Measurements from ENCODE around the gene CBY1. TPM values are rescaled to one million over a fixed set of nuclear protein-coding genes. Genes with fewer than 3 reads are reported as not detected.

The CBY1 gene
- total RNA-seq, 1 donor from 2014 or later = 13.7 TPM

DNA sequence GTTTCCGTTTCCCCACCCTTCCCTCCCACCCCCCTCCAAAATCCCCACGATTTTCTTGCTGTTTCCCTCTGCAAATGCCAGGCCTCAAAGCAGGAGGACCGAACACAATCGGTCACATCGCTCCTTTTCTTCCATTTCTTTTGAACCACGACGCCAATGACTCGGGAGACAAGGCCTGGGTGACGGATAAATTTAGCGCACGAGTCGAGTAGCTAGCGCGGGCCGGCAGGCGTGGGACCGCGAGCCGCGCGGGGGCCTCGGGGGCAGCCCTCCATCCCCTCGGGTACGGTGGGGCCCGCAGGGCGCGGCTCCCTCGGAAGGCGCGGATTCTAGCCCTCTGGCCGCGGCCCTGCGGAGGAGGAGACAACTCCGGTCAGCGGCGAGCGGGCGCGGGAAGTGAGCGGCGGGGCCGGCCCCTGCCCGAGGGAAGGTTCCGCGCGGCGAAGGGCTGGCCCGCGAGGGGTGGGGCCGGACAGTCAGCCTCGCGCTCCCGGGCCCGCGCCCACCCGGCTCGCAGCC is 43.9 kb downstream of the CBY1 start:
- DNase-seq (ENCODE audit: low spot score) (peak; percentile 83), ATAC-seq (peak; percentile 61)

- DNase-seq (ENCODE audit: low spot score) (peak; percentile 97), ATAC-seq (peak; percentile 69)
Observed at GRCh38 chr22:38700789-38701628, 44.6 kb downstream of the CBY1 start, which contains the start of gene JOSD1. TSS of gene JOSD1 (minus strand) at chr22:38700943. CDS start at chr22:38699987, 956 bp downstream.

DNA sequence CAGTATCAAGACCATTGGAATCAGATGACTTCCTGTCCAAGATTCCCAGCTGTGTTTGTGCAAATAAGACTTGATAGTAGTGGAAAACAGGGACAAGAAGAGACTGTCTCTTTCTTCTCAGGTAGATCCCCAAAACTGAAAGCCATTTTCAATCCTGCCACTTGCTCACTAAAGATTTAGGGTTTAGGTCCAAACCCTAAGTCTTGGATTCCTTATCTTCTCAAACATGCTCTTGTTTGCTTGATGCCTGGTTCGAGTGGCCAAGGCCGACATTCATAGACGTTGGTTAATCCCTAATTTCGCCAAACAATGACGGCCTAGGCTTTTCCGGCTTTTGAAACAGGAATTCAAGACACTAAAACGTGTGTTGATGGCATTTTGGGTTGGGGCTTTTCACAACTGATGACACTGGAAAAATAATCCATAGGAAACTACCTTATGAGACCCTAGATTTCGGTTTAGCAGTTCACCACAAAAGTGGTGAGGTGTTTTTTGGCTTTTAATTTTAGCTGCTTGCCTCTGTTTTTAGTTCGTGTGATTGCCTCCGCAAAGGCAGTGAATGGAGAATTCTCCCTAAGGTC is 48.3 kb downstream of the CBY1 start:
- ATAC-seq = no peak
- no peak for DNase-seq (ENCODE audit: low spot score)

- ATAC-seq (peak; percentile 78), DNase-seq (ENCODE audit: low spot score) (peak; percentile 99)
Observed at GRCh38 chr22:38705235-38706100, 49.0 kb downstream of the CBY1 start, which contains the start of gene GTPBP1. TSS of gene GTPBP1 (plus strand) at chr22:38705944. CDS start at chr22:38705956, 12 bp downstream.

- peak; percentile 12 for ATAC-seq
- peak; percentile 69 for DNase-seq (ENCODE audit: low spot score)
Observed at GRCh38 chr22:38706101-38706900, 49.9 kb downstream of the CBY1 start.

GRCh38 chr22:38706901-38707195 is 50.4 kb downstream of the CBY1 start:
- DNase-seq (ENCODE audit: low spot score) (no peak), ATAC-seq (no peak)

DNA sequence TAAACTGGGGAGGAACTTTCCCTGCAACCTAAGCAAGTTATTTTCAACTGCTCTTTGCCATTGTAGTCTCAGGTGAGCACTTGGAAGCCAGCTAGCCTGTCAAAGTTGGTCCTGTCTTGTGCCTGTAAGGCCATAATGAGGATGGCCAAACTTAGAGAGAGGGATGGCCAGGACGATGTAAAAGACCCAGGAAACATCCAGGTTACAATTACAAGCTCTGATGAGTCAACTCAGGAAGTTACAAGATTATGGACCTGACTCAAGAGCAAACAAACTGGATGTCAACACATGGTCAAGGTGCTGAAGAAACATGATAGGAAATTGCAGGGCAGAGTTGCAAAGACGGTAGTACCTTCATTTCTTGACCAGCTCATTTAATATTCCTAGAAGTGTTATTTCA is 50.9 kb downstream of the CBY1 start:
- DNase-seq (ENCODE audit: low spot score) (no peak), ATAC-seq (no peak)

GRCh38 chr22:38707984-38708383 is 51.5 kb downstream of the CBY1 start:
- ATAC-seq = no peak
- DNase-seq (ENCODE audit: low spot score) = no peak

- DNase-seq (ENCODE audit: low spot score) (no peak), ATAC-seq (no peak)
Observed at GRCh38 chr22:38709306-38709705, 52.9 kb downstream of the CBY1 start.

GRCh38 chr22:38710351-38710750 is 53.9 kb downstream of the CBY1 start:
- ATAC-seq (no peak), DNase-seq (ENCODE audit: low spot score) (no peak)

GRCh38 chr22:38710866-38711265 is 54.4 kb downstream of the CBY1 start:
- no peak for ATAC-seq
- no peak for DNase-seq (ENCODE audit: low spot score)

- ATAC-seq (no peak), DNase-seq (ENCODE audit: low spot score) (no peak)
Observed at GRCh38 chr22:38712486-38713207, 56.2 kb downstream of the CBY1 start.

DNA sequence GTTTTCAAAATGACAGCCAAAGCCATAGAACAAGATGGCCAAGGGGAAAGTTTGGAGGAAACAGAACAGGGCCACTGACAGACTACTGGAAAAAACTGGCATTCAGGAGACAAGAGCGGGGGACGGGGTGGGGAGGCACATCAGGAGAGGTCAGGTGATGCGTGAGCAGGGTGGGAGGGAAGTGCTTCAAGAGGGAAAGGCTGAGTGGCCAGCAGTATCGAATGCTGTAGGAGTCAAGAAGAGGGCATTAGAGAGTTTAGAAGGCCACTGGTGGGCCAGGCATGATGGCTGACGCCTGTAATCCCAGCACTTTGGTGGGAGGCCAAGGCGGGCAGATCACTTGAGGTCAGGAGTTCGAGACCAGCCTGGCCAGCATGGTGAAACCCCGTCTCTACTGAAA is 57.5 kb downstream of the CBY1 start:
- ATAC-seq = no peak
- DNase-seq (ENCODE audit: low spot score) = no peak

DNA sequence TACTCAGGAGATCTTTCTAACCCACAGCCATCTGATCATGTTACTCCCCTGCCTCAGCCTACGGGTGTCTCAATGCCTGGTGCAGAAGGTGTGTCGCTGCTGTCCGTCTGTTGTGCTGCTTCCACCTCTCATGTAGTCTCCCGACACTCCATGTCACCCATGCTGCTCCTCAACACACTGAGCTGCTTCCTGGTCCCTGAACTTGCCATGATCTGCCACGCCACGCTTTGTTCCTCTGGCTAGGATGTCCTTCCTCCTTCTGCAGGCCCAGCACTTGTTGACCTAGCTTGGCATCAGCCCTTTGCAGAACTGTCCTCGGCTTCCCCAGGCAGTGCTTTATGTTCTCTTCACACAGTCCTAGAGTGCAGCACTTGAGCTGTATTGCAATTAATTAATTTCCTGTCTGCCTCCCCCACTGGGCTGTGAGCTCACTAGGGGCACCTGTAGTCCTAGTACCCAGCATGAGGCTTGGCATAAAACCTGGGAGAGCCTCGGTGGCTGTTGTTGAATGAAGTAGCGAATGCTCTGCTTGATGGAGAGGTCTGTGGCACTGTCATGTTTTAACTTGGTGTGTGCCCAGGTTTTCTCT is 58.8 kb downstream of the CBY1 start:
- peak; percentile 40 for DNase-seq (ENCODE audit: low spot score)
- peak; percentile 42 for ATAC-seq

GRCh38 chr22:38715852-38716251 is 59.4 kb downstream of the CBY1 start:
- ATAC-seq (no peak), DNase-seq (ENCODE audit: low spot score) (peak; percentile 39)

DNA sequence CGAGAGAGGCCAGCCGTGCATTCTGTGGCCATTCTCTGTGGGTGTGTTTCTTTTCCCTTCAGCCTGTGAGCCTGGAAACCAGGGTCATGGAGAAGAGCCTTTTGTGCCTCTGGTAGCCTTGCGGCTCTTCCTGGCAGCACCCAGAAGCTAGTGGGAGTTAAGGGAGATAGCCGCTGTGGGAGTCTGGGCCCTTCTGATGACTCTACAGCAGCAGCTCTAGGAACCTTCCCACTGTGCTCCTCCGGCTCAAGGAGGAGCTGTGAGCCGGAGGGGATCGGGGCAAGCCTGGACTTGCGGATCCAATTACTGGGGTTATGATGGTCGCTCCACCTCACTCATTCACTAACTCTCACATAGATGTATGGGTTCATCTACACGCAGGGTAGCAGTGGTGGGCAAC is 59.8 kb downstream of the CBY1 start:
- ATAC-seq (no peak), DNase-seq (ENCODE audit: low spot score) (no peak)

DNA sequence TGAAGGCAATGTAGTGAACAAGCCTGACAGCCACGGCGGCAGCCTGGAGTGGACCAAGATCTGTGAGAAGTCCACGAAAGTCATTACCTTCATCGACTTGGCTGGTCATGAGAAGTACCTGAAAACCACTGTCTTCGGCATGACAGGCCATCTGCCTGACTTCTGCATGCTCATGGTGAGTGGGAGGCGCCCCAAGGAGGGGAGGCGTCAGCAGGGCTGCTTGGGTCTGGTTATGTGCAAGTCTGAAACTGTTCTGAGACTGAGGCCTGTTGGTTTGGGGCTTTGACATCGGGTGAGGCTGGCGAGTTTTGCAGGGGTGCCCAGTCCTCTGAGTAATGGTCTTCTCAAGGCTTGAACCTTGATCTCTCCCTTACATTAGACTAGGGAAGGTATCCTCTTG is 60.4 kb downstream of the CBY1 start:
- DNase-seq (ENCODE audit: low spot score) (no peak), ATAC-seq (no peak)

GRCh38 chr22:38717244-38717643 is 60.8 kb downstream of the CBY1 start:
- no peak for ATAC-seq
- no peak for DNase-seq (ENCODE audit: low spot score)

- DNase-seq (ENCODE audit: low spot score) = no peak
- ATAC-seq = peak; percentile 56
Observed at GRCh38 chr22:38718414-38718813, 62.0 kb downstream of the CBY1 start.

Measured in left lobe of liver (tissue), 2 donors.